ENCODE measurements around the gene FETUB.

Gene FETUB

GRCh38 chr3:186664119-186664495 is 23.9 kb downstream of the FETUB start:
- no peak overlapping the region for H3K4me3 ChIP-seq (ENCODE audit: low read length)
- DNase-seq (ENCODE audit: low read depth), result no peak
- TF ChIP-seq CTCF (conservative IDR thresholded peaks at IDR 0.05; ENCODE audit: low read length), result no peak

- H3K4me3 ChIP-seq (ENCODE audit: low read length), result no peak overlapping the region
- no peak for DNase-seq (ENCODE audit: low read depth)
- TF ChIP-seq CTCF (conservative IDR thresholded peaks at IDR 0.05; ENCODE audit: low read length), result no peak
These were observed 24.3 kb downstream of the FETUB start for GRCh38 chr3:186664506-186664905.

GRCh38 chr3:186665625-186666188 is 25.5 kb downstream of the FETUB start, which contains the start of gene HRG:
HRG (plus strand) TSS chr3:186666014; CDS start chr3:186666032, 18 bp downstream.
- no peak for TF ChIP-seq CTCF (conservative IDR thresholded peaks at IDR 0.05; ENCODE audit: low read length)
- no peak within 1 kb of the TSS for H3K4me3 ChIP-seq (ENCODE audit: low read length)
- no peak for DNase-seq (ENCODE audit: low read depth)

- no peak for DNase-seq (ENCODE audit: low read depth)
- no peak overlapping the region for H3K4me3 ChIP-seq (ENCODE audit: low read length)
- no peak for TF ChIP-seq CTCF (conservative IDR thresholded peaks at IDR 0.05; ENCODE audit: low read length)
These were observed 28.2 kb downstream of the FETUB start for GRCh38 chr3:186668426-186668825.

GRCh38 chr3:186669378-186670084 is 29.3 kb downstream of the FETUB start:
- no peak overlapping the region for H3K4me3 ChIP-seq (ENCODE audit: low read length)
- no peak for TF ChIP-seq CTCF (conservative IDR thresholded peaks at IDR 0.05; ENCODE audit: low read length)
- DNase-seq (ENCODE audit: low read depth), result no peak

- no peak for DNase-seq (ENCODE audit: low read depth)
- no peak for TF ChIP-seq CTCF (conservative IDR thresholded peaks at IDR 0.05; ENCODE audit: low read length)
- no peak overlapping the region for H3K4me3 ChIP-seq (ENCODE audit: low read length)
These were observed 30.0 kb downstream of the FETUB start for GRCh38 chr3:186670155-186670554.

GRCh38 chr3:186671051-186671450 is 30.9 kb downstream of the FETUB start:
- TF ChIP-seq CTCF (conservative IDR thresholded peaks at IDR 0.05; ENCODE audit: low read length), result no peak
- no peak overlapping the region for H3K4me3 ChIP-seq (ENCODE audit: low read length)
- DNase-seq (ENCODE audit: low read depth), result no peak
